ENCODE measurements around the gene AP5S1. TPM values are rescaled to one million over a fixed set of nuclear protein-coding genes. Genes with fewer than 3 reads are reported as not detected.

Gene AP5S1
- polyA plus RNA-seq, 1 donor from 2014 or later = 11.3 TPM

DNA sequence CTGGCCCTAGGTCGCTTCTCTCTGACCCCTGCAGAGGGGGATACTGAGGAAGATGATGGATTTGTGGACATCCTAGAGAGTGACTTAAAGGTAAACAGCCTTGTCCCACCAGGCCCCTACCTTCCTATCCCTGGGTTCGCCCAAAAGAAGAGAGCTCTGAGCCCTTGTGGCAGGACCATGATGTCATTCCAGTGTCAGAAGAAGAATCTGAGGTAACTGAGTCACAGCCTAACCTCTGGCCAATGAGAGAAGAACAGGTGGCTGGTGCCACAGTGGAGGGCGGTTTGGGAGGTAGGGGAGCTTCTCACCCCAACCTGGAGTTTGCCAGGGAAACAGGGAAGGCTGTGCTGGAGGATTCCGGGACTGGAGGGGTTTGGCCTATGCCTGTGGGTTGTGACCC, 19.0 kb upstream of the AP5S1 start:
- Histone ChIP-seq H3K27ac (ENCODE audit: low read length) (no peak overlapping the region), H3K9me2 (ENCODE audit: insufficient read depth, low read length) (no peaks in the 10 kb centered on the region), H3K27me3 (ENCODE audit: insufficient read depth, low read depth, low read length) (no peaks in the 10 kb centered on the region), H3F3A (ENCODE audit: insufficient read depth, low read length, poor library complexity, severe bottlenecking) (no peaks in the 10 kb centered on the region), H3K79me2 (replicated peaks; ENCODE audit: insufficient read depth, low read length) (no peaks in the 10 kb centered on the region), H4K20me1 (ENCODE audit: insufficient read depth) (no peaks in the 10 kb centered on the region), H3K4me3 (ENCODE audit: low read length) (no peak overlapping the region), H2AFZ (ENCODE audit: low read depth, low read length) (no peak overlapping the region), H3K4me2 (ENCODE audit: low read length) (no peak overlapping the region), H3K9ac (ENCODE audit: low read length) (no peak overlapping the region), H3K9me3 (ENCODE audit: low read length) (no peaks in the 10 kb centered on the region), H3K36me3 (ENCODE audit: insufficient read depth, low read length) (no peaks in the 10 kb centered on the region)
- no peak for TF ChIP-seq POLR2AphosphoS5 (IDR thresholded peaks at IDR 0.05)
- no peak for TF ChIP-seq EP300 (conservative IDR thresholded peaks at IDR 0.05; ENCODE audit: poor library complexity, severe bottlenecking)
- TF ChIP-seq RAD21 (conservative IDR thresholded peaks at IDR 0.05) = no peak
- no peak for TF ChIP-seq SMC3 (conservative IDR thresholded peaks at IDR 0.05; ENCODE audit: poor library complexity)
- TF ChIP-seq EZH2 (IDR thresholded peaks at IDR 0.05; ENCODE audit: borderline replicate concordance, insufficient read depth, low read length, poor library complexity, severe bottlenecking) = no peak
- TF ChIP-seq MXI1 (conservative IDR thresholded peaks at IDR 0.05; ENCODE audit: poor library complexity, severe bottlenecking) = no peak
- no peak for TF ChIP-seq TAF1 (IDR thresholded peaks at IDR 0.05; ENCODE audit: low read depth)
- TF ChIP-seq, protein P1, sequence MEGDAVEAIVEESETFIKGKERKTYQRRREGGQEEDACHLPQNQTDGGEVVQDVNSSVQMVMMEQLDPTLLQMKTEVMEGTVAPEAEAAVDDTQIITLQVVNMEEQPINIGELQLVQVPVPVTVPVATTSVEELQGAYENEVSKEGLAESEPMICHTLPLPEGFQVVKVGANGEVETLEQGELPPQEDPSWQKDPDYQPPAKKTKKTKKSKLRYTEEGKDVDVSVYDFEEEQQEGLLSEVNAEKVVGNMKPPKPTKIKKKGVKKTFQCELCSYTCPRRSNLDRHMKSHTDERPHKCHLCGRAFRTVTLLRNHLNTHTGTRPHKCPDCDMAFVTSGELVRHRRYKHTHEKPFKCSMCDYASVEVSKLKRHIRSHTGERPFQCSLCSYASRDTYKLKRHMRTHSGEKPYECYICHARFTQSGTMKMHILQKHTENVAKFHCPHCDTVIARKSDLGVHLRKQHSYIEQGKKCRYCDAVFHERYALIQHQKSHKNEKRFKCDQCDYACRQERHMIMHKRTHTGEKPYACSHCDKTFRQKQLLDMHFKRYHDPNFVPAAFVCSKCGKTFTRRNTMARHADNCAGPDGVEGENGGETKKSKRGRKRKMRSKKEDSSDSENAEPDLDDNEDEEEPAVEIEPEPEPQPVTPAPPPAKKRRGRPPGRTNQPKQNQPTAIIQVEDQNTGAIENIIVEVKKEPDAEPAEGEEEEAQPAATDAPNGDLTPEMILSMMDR (IDR thresholded peaks at IDR 0.05; ENCODE audit: poor library complexity, severe bottlenecking) = no peak
- TF ChIP-seq, protein P2, sequence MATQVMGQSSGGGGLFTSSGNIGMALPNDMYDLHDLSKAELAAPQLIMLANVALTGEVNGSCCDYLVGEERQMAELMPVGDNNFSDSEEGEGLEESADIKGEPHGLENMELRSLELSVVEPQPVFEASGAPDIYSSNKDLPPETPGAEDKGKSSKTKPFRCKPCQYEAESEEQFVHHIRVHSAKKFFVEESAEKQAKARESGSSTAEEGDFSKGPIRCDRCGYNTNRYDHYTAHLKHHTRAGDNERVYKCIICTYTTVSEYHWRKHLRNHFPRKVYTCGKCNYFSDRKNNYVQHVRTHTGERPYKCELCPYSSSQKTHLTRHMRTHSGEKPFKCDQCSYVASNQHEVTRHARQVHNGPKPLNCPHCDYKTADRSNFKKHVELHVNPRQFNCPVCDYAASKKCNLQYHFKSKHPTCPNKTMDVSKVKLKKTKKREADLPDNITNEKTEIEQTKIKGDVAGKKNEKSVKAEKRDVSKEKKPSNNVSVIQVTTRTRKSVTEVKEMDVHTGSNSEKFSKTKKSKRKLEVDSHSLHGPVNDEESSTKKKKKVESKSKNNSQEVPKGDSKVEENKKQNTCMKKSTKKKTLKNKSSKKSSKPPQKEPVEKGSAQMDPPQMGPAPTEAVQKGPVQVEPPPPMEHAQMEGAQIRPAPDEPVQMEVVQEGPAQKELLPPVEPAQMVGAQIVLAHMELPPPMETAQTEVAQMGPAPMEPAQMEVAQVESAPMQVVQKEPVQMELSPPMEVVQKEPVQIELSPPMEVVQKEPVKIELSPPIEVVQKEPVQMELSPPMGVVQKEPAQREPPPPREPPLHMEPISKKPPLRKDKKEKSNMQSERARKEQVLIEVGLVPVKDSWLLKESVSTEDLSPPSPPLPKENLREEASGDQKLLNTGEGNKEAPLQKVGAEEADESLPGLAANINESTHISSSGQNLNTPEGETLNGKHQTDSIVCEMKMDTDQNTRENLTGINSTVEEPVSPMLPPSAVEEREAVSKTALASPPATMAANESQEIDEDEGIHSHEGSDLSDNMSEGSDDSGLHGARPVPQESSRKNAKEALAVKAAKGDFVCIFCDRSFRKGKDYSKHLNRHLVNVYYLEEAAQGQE (IDR thresholded peaks at IDR 0.05; ENCODE audit: borderline replicate concordance) = no peak

DNA sequence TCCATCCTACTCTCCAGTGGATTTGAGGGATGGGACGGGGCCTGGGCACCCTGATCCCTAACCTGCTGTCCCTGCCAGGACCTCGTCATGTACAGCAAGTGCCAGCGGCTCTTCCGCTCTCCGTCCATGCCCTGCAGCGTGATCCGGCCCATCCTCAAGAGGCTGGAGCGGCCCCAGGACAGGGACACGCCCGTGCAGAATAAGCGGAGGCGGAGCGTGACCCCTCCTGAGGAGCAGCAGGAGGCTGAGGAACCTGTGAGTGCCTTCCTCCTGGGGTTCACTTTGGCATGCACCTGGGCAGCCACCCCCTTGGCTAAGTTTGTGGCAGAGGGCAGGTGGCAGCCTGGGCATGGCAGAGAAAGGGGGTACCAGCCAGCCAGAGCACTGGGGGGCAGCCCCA, 18.5 kb upstream of the AP5S1 start:
- no peak overlapping the region for H3K4me2 ChIP-seq (ENCODE audit: low read length)
- H3K36me3 ChIP-seq (ENCODE audit: insufficient read depth, low read length) = no peaks in the 10 kb centered on the region
- H3K4me3 ChIP-seq (ENCODE audit: low read length) = no peak overlapping the region
- H3K9ac ChIP-seq (ENCODE audit: low read length) = no peak overlapping the region
- H2AFZ ChIP-seq (ENCODE audit: low read depth, low read length) = no peak overlapping the region
- H3K27ac ChIP-seq (ENCODE audit: low read length) = no peak overlapping the region
- no peaks in the 10 kb centered on the region for H3F3A ChIP-seq (ENCODE audit: insufficient read depth, low read length, poor library complexity, severe bottlenecking)
- no peaks in the 10 kb centered on the region for H3K9me3 ChIP-seq (ENCODE audit: low read length)
- no peaks in the 10 kb centered on the region for H3K9me2 ChIP-seq (ENCODE audit: insufficient read depth, low read length)
- H3K27me3 ChIP-seq (ENCODE audit: insufficient read depth, low read depth, low read length) = no peaks in the 10 kb centered on the region
- H3K79me2 ChIP-seq (replicated peaks; ENCODE audit: insufficient read depth, low read length) = no peaks in the 10 kb centered on the region
- TF ChIP-seq, protein P2 (IDR thresholded peaks at IDR 0.05; ENCODE audit: borderline replicate concordance) = no peak
- TF ChIP-seq TAF1 (IDR thresholded peaks at IDR 0.05; ENCODE audit: low read depth) (no peak), EZH2 (IDR thresholded peaks at IDR 0.05; ENCODE audit: borderline replicate concordance, insufficient read depth, low read length, poor library complexity, severe bottlenecking) (no peak), EP300 (conservative IDR thresholded peaks at IDR 0.05; ENCODE audit: poor library complexity, severe bottlenecking) (no peak), SMC3 (conservative IDR thresholded peaks at IDR 0.05; ENCODE audit: poor library complexity) (no peak)
- H4K20me1 ChIP-seq (ENCODE audit: insufficient read depth) = no peaks in the 10 kb centered on the region
